Brain microvascular endothelial cell (primary cell): ENCODE data around the gene FBRSL1.

Experiments used
- DNase-seq: peaks from one replicate; pipeline ENCODE4 v3.0.0-alpha.2; 2020
- H3K27ac ChIP-seq: fragments of 250-450 bp; sonication (Bioruptor Pico); 2 replicates; pipeline ENCODE4 v1.5.1; 2020; ENCODE audit warnings: mild to moderate bottlenecking, moderate library complexity
- H3K27me3 ChIP-seq: fragments of 250-450 bp; sonication (Bioruptor Pico); replicated peaks from 2 replicates; pipeline ENCODE4 v1.5.1; 2020; ENCODE audit warnings: mild to moderate bottlenecking
- H3K36me3 ChIP-seq: fragments of 250-450 bp; sonication (Bioruptor Pico); replicated peaks from 2 replicates; pipeline ENCODE4 v1.5.1; 2020; ENCODE audit warnings: mild to moderate bottlenecking
- H3K4me3 ChIP-seq: 2 replicates; pipeline ENCODE4 v1.5.1; 2011; ENCODE audit warnings: low read depth, mild to moderate bottlenecking, control low read depth, low read length, moderate library complexity
- CTCF ChIP-seq: IDR thresholded peaks from 2 replicates; pipeline ENCODE4 v1.5.1; 2011; ENCODE audit warnings: low read depth, mild to moderate bottlenecking, moderate library complexity, low read length, control low read depth, inconsistent platforms; ENCODE audit errors: missing control alignments
- in situ Hi-C: cut with HindIII; loops from 2 replicates; pipeline ENCODE4 v1.10.0; 2017; ENCODE audit warnings: low sequenced_read_pairs, low pct_ligation_motif_present

FBRSL1 gene

GRCh38 chr12:132486168-132486567, 3.8 kb upstream of the FBRSL1 start:
- TF ChIP-seq CTCF: no peak
- DNase-seq: no peak
- Histone ChIP-seq H3K27ac (no peak overlapping the region), H3K36me3 (no peaks in the 10 kb centered on the region), H3K27me3 (peaks cover 4% of the 10 kb centered on the region), H3K4me3 (no peak overlapping the region)
- in situ Hi-C loops: no loop called here

GRCh38 chr12:132486576-132486975, 3.4 kb upstream of the FBRSL1 start:
- no peak for TF ChIP-seq CTCF
- DNase-seq: no peak
- H3K27me3 ChIP-seq: peaks cover 4% of the 10 kb centered on the region
- H3K4me3 ChIP-seq: no peak overlapping the region
- no peak overlapping the region for H3K27ac ChIP-seq
- in situ Hi-C loops: no loop called here
- H3K36me3 ChIP-seq: no peaks in the 10 kb centered on the region

- DNase-seq: no peak
- no peak for TF ChIP-seq CTCF
- H3K27me3 ChIP-seq: no peaks in the 10 kb centered on the region
- in situ Hi-C loops: no loop called here
- H3K27ac ChIP-seq: no peak overlapping the region
- H3K36me3 ChIP-seq: no peaks in the 10 kb centered on the region
- H3K4me3 ChIP-seq: no peak overlapping the region
Observed at GRCh38 chr12:132487311-132487741, 2.6 kb upstream of the FBRSL1 start.

DNA sequence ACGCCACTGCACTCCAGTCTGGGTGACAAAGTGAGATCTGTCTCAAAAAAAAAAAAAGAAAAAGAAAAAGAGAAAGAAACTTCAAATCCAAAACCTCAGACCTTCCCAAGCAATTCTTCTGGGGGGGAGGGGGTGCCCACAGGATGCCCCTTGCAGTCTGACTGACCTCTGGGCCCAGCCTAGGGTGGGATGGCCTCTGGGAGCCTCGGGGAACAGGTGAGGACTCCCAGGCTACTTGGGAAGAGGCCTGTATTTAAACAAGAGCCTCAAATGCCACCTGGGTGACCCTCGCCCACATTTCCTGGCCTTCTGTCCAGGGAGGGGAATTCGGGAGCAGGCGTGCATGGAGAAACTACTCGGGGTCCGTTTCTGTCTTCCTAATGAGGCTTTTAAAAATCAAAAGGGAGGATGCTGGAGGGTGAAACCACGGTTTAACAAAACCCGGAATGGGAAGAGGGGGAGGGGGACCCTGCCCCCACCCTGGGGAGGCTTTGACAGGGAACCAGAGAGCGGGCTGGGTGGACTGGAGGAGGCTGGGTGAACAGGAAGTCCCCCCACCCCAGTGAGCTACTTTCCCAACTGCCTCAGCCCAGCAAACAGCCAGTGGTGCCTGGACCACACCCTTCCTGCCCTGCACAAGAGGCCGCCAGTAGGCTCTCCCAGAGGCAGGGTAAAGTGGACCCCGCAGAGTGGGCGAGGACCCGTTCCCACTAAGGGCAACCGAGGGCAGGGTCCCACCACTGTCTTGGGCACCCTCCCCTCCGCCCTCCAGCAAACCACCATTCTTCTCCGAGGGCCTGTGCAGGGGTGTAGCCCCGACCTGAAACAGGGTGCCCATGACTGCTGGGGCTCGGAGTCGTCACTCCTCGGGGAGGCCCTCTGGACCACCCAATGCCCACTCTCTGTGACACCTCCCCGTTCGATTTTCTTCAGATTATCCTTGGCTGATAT, 1.5 kb upstream of the FBRSL1 start:
- H3K36me3 ChIP-seq: no peaks in the 10 kb centered on the region
- in situ Hi-C loops: no loop called here
- no peak for TF ChIP-seq CTCF
- no peak overlapping the region for H3K4me3 ChIP-seq
- H3K27me3 ChIP-seq: no peaks in the 10 kb centered on the region
- DNase-seq: no peak
- no peak overlapping the region for H3K27ac ChIP-seq

GRCh38 chr12:132489078-132489601, 811 bp upstream of the FBRSL1 start:
- no peak overlapping the region for H3K27ac ChIP-seq
- no peaks in the 10 kb centered on the region for H3K36me3 ChIP-seq
- H3K4me3 ChIP-seq: peak overlapping the region; percentile 39
- no peaks in the 10 kb centered on the region for H3K27me3 ChIP-seq
- in situ Hi-C loops: no loop called here
- TF ChIP-seq CTCF: no peak
- DNase-seq: no peak
